Keratinocyte (primary cell): Measurements from ENCODE around the gene SHROOM4. TPM values are rescaled to one million over a fixed set of nuclear protein-coding genes. Genes with fewer than 3 reads are reported as not detected.

Experiments
- DNase-seq: peaks from one replicate; pipeline ENCODE4 v3.0.0-alpha.2; 2011; ENCODE audit warnings: low read depth, missing footprints, low spot score
- FAIRE-seq: peaks from 2 replicates; lab custom pipeline; 2011; peaks lifted over from hg19 to GRCh38; lab: Jason Lieb, UNC
- H2AFZ ChIP-seq: 2 replicates; pipeline ENCODE4 v1.6.0; 2012; ENCODE audit warnings: low read length, control low read depth, inconsistent platforms; ENCODE audit not compliant: control insufficient read depth
- H3K27ac ChIP-seq: 2 replicates; pipeline ENCODE4 v1.5.1; 2011; ENCODE audit warnings: low read length; ENCODE audit not compliant: control insufficient read depth, insufficient read depth
- H3K27me3 ChIP-seq: 3 replicates; pipeline ENCODE4 v1.6.0; 2011; ENCODE audit warnings: low read length; ENCODE audit not compliant: control insufficient read depth, insufficient read depth; ENCODE audit errors: extremely low read depth
- H3K36me3 ChIP-seq, 2 experiments: 2 replicates in 1 of 2; 3 replicates in 1 of 2; pipeline ENCODE4 v1.5.1; 2011; ENCODE audit warnings: low read length in 2 of 2, mild to moderate bottlenecking in 1 of 2; ENCODE audit not compliant: control insufficient read depth in 2 of 2, insufficient read depth in 2 of 2; ENCODE audit errors: extremely low read depth in 1 of 2
- H3K4me1 ChIP-seq: 3 replicates; pipeline ENCODE4 v1.5.1; 2011; ENCODE audit warnings: low read length; ENCODE audit not compliant: control insufficient read depth, insufficient read depth; ENCODE audit errors: extremely low read depth
- H3K4me2 ChIP-seq: 3 replicates; pipeline ENCODE4 v1.6.0; 2011; ENCODE audit warnings: low read depth, low read length; ENCODE audit not compliant: control insufficient read depth, insufficient read depth; ENCODE audit errors: extremely low read depth
- H3K4me3 ChIP-seq, 3 experiments: fragments of 200-600 bp in 1 of 3; sonication (generic) in 1 of 3; 2 replicates in 2 of 3; 3 replicates in 1 of 3; pipeline ENCODE4 v1.5.1; 2011 to 2016; ENCODE audit warnings: low read length in 3 of 3, mild to moderate bottlenecking in 3 of 3, control low read depth in 2 of 3, inconsistent platforms in 1 of 3, low read depth in 1 of 3, mixed read lengths in 1 of 3, mixed run types in 1 of 3, moderate library complexity in 1 of 3; ENCODE audit not compliant: control insufficient read depth in 2 of 3, insufficient read depth in 2 of 3; ENCODE audit errors: extremely low read depth in 1 of 3
- H3K79me2 ChIP-seq: 2 replicates; pipeline ENCODE4 v1.6.0; 2012; ENCODE audit warnings: low read length; ENCODE audit not compliant: control insufficient read depth, insufficient read depth
- H3K9ac ChIP-seq: 3 replicates; pipeline ENCODE4 v1.6.0; 2011; ENCODE audit warnings: low read length; ENCODE audit not compliant: control insufficient read depth, insufficient read depth; ENCODE audit errors: extremely low read depth
- H3K9me1 ChIP-seq: 3 replicates; pipeline ENCODE4 v1.6.0; 2011; ENCODE audit warnings: low read length; ENCODE audit not compliant: control insufficient read depth, insufficient read depth; ENCODE audit errors: extremely low read depth
- H3K9me3 ChIP-seq: 2 replicates; pipeline ENCODE4 v1.5.1; 2012; ENCODE audit warnings: low read depth, low read length; ENCODE audit not compliant: control insufficient read depth
- H4K20me1 ChIP-seq: 3 replicates; pipeline ENCODE4 v1.6.0; 2011; ENCODE audit warnings: low read length; ENCODE audit not compliant: control insufficient read depth, insufficient read depth; ENCODE audit errors: extremely low read depth
- CTCF ChIP-seq, 3 experiments: IDR thresholded peaks in 1 of 3; conservative IDR thresholded peaks in 1 of 3; optimal IDR thresholded peaks in 1 of 3; 2 replicates in 2 of 3; 3 replicates in 1 of 3; pipeline versions ENCODE3 to v1.5.1; 2011; ENCODE audit warnings: low read length in 3 of 3, mild to moderate bottlenecking in 3 of 3, moderate library complexity in 2 of 3, control low read depth in 1 of 3, inconsistent platforms in 1 of 3; ENCODE audit not compliant: insufficient read depth in 2 of 3; ENCODE audit errors: extremely low read depth in 1 of 3
- EZH2 ChIP-seq: IDR thresholded peaks from one replicate; pipeline ENCODE4 v1.6.1; 2012; ENCODE audit warnings: inconsistent platforms, mild to moderate bottlenecking, low read length, moderate library complexity
- dilution Hi-C: fragments of 300-500 bp; cut with MboI; formaldehyde crosslinking; loops from one replicate; pipeline ENCODE4 v1.7.0; 2020; ENCODE audit warnings: low sequenced_read_pairs; ENCODE audit not compliant: extremely low pct_ligation_motif_present
- polyA plus RNA-seq, 5 experiments: library from polyadenylated mRNA; depleted of rRNA in 3 of 5; stranded (reverse) in 3 of 5; stranded (forward) in 1 of 5; unstranded in 1 of 5; fragments of >200 nt; gene quantifications; 1 replicate in 1 of 5; 2 replicates in 3 of 5; 3 replicates in 1 of 5; pipeline versions ENCODE4 v1.2.1 to v1.2.3, GENCODE V29; 2011 to 2012; ENCODE audit warnings: missing spikeins in 2 of 5, low read depth in 1 of 5, low replicate concordance in 1 of 5

Gene SHROOM4
- polyA plus RNA-seq, 1 donor (not counting 4 experiments of a cell fraction or from before 2014, with no cell fraction given), result 0.50 TPM

- H3K27ac ChIP-seq, result no peak overlapping the region
- H2AFZ ChIP-seq, result no peak overlapping the region
- H3K9ac ChIP-seq, result no peak overlapping the region
- no peaks in the 10 kb centered on the region for H3K9me3 ChIP-seq
- DNase-seq (no peak), FAIRE-seq (no peak)
- no peaks in the 10 kb centered on the region for H3K79me2 ChIP-seq
- no peaks in the 10 kb centered on the region for H4K20me1 ChIP-seq
- dilution Hi-C loops, result no loop called here
- no peaks in the 10 kb centered on the region for H3K36me3 ChIP-seq
- no peak for TF ChIP-seq CTCF (optimal IDR thresholded peaks at IDR 0.05 in 1 of 3, IDR thresholded peaks at IDR 0.05 in 1 of 3, conservative IDR thresholded peaks at IDR 0.05 in 1 of 3; ENCODE audit: extremely low read depth in 1 of 3, insufficient read depth in 2 of 3, low read length in 3 of 3)
- no peak for TF ChIP-seq EZH2
- H3K27me3 ChIP-seq, result no peaks in the 10 kb centered on the region
- H3K4me3 ChIP-seq, result no peak overlapping the region
- H3K4me2 ChIP-seq, result no peak overlapping the region
- H3K9me1 ChIP-seq, result no peaks in the 10 kb centered on the region
- H3K4me1 ChIP-seq, result no peaks in the 10 kb centered on the region
These were observed 109.6 kb downstream of the SHROOM4 start for GRCh38 chrX:50704360-50704759.

GRCh38 chrX:50700921-50701320, 113.1 kb downstream of the SHROOM4 start:
- dilution Hi-C loops, result no loop called here
- Histone ChIP-seq H2AFZ (no peak overlapping the region), H3K9me3 (no peaks in the 10 kb centered on the region), H3K27me3 (no peaks in the 10 kb centered on the region), H3K4me3 (no peak overlapping the region), H4K20me1 (no peaks in the 10 kb centered on the region), H3K79me2 (no peaks in the 10 kb centered on the region), H3K9ac (no peak overlapping the region), H3K9me1 (no peaks in the 10 kb centered on the region), H3K27ac (no peak overlapping the region), H3K4me1 (peaks cover 7% of the 10 kb centered on the region), H3K36me3 (no peaks in the 10 kb centered on the region), H3K4me2 (no peak overlapping the region)
- no peak for FAIRE-seq
- no peak for DNase-seq
- TF ChIP-seq EZH2 (no peak), CTCF (optimal IDR thresholded peaks at IDR 0.05 in 1 of 3, IDR thresholded peaks at IDR 0.05 in 1 of 3, conservative IDR thresholded peaks at IDR 0.05 in 1 of 3; ENCODE audit: extremely low read depth in 1 of 3, insufficient read depth in 2 of 3, low read length in 3 of 3) (no peak)
